Suprapubic skin (tissue), 4 donors: Measurements from ENCODE around the gene SLC25A6. TPM values are rescaled to one million over a fixed set of nuclear protein-coding genes. Genes with fewer than 3 reads are reported as not detected.

ENCODE experiments used
- DNase-seq, 2 donors: peaks; one replicate each; pipeline ENCODE4 v3.0.0-alpha.2; 2019; ENCODE audit warnings: low spot score in 2 of 2
- H3K27ac ChIP-seq: fragments of 200-600 bp; sonication (generic); one replicate; pipeline ENCODE4 v1.5.1; 2019
- H3K27me3 ChIP-seq: fragments of 200-600 bp; sonication (generic); one replicate; pipeline ENCODE4 v1.5.1; 2019
- H3K36me3 ChIP-seq: fragments of 200-600 bp; sonication (generic); one replicate; pipeline ENCODE4 v1.5.1; 2019
- H3K4me1 ChIP-seq: fragments of 200-600 bp; sonication (generic); one replicate; pipeline ENCODE4 v1.5.1; 2019
- H3K4me3 ChIP-seq: fragments of 200-600 bp; sonication (generic); one replicate; pipeline ENCODE4 v1.5.1; 2019; ENCODE audit warnings: mild to moderate bottlenecking
- H3K9me3 ChIP-seq: fragments of 200-600 bp; sonication (generic); one replicate; pipeline ENCODE4 v1.5.1; 2019
- CTCF ChIP-seq, 2 donors: fragments of 200-600 bp in 1 of 2; fragments of 450-650 bp in 1 of 2; sonication (generic) in 1 of 2; IDR thresholded peaks; one replicate each; pipeline ENCODE4 v1.5.1; 2016 to 2019; ENCODE audit warnings: antibody characterized with exemption in 2 of 2, mild to moderate bottlenecking in 1 of 2, moderate library complexity in 1 of 2
- EP300 ChIP-seq: sonication (generic); formaldehyde crosslinking; IDR thresholded peaks from one replicate; pipeline ENCODE4 v1.6.1; 2017; ENCODE audit warnings: antibody characterized with exemption
- POLR2A ChIP-seq, 2 donors: fragments of 450-650 bp; IDR thresholded peaks; one replicate each; pipeline ENCODE4 v1.6.1; 2017; ENCODE audit warnings: antibody characterized with exemption in 2 of 2, mild to moderate bottlenecking in 2 of 2, moderate library complexity in 2 of 2
- POLR2AphosphoS5 ChIP-seq, 3 donors: sonication (generic); formaldehyde crosslinking; IDR thresholded peaks; one replicate each; pipeline ENCODE4 v1.6.1; 2017; ENCODE audit warnings: antibody characterized with exemption in 3 of 3
- WGBS: methylation state at CpG from one replicate; pipeline ENCODE4 v1.1.5; 2018; 5-methylcytosine and 5-hydroxymethylcytosine counted together
- total RNA-seq, 4 donors: library from RNA; depleted of rRNA; stranded (reverse); fragments of >200 nt; gene quantifications; one replicate each; pipeline ENCODE4 v1.1.0, GENCODE V29; 2016

Gene SLC25A6
- total RNA-seq, 4 donors from 2014 or later: 250 to 408 (median 336) TPM

- peaks cover 13% of the 10 kb centered on the region for H3K4me1 ChIP-seq
- no peaks in the 10 kb centered on the region for H3K9me3 ChIP-seq
- peak within 1 kb of the TSS; percentile 57 for H3K27ac ChIP-seq
- 31% methylated on average over 14 of the region's 14 CpGs for WGBS
- DNase-seq: no peak
- TF ChIP-seq POLR2A (IDR thresholded peaks at IDR 0.05) (no peak), POLR2AphosphoS5 (IDR thresholded peaks at IDR 0.05) (no peak), CTCF (IDR thresholded peaks at IDR 0.05) (no peak), EP300 (no peak)
- H3K36me3 ChIP-seq: no peaks in the 10 kb centered on the region
- peak within 1 kb of the TSS; percentile 50 for H3K4me3 ChIP-seq
- no peaks in the 10 kb centered on the region for H3K27me3 ChIP-seq
These were observed 55.5 kb downstream of the SLC25A6 start, which contains the start of gene IL3RA for GRCh38 chrX:1336331-1336943. Gene IL3RA, plus strand, starts transcription at chrX:1336785. Its CDS starts 4,981 bp downstream, at chrX:1341766.

Other genes starting within 250 kb of the SLC25A6 start
- under 1 TPM in 1 of 4 donors, not detected in 3; 0.31 TPM for gene CRLF2, start 179.5 kb downstream of the SLC25A6 start, total RNA-seq
- 1 to 10 TPM; 3.7 to 8.5 (median 5.2) TPM for gene CSF2RA, start 123.3 kb downstream of the SLC25A6 start, total RNA-seq
- gene IL3RA, start 55.3 kb downstream of the SLC25A6 start, total RNA-seq: 1 to 10 TPM; 2.2 to 9.0 (median 3.4) TPM
- gene ASMTL, start 60.8 kb upstream of the SLC25A6 start, total RNA-seq: 10 to 100 TPM; 19.4 to 27.7 (median 24.4) TPM
- under 1 TPM in 1 of 4 donors, not detected in 3; 0.25 TPM for gene P2RY8, start 145.1 kb upstream of the SLC25A6 start, total RNA-seq
- gene AKAP17A, start 199.5 kb upstream of the SLC25A6 start, total RNA-seq: 10 to 100 TPM; 31.4 to 86.7 (median 37.9) TPM
- gene ASMT, start 222.9 kb upstream of the SLC25A6 start, total RNA-seq: under 1 TPM in 1 of 4 donors, not detected in 3; 0.68 TPM